ENCODE results near the gene VAC14.
A peak's percentile ranks its signal among the peaks of the same experiment; 100 is the strongest.

Gene VAC14

GRCh38 chr16:70737377-70738082 is 63.4 kb downstream of the VAC14 start:
- Histone ChIP-seq H3K27me3 (ENCODE audit: control insufficient read depth, insufficient read depth, low read length, poor library complexity, severe bottlenecking) (no peaks in the 10 kb centered on the region), H3K27ac (ENCODE audit: insufficient read depth, low read depth, low read length, poor library complexity, severe bottlenecking) (peak overlapping the region; percentile 11), H3K9me3 (ENCODE audit: control insufficient read depth, low read length) (no peaks in the 10 kb centered on the region), H3K36me3 (ENCODE audit: control insufficient read depth, insufficient read depth, low read length) (no peaks in the 10 kb centered on the region), H3K4me3 (ENCODE audit: insufficient read depth, low read depth, low read length) (no peak overlapping the region), H3K4me1 (ENCODE audit: control insufficient read depth, insufficient read depth, low read length) (peaks cover 37% of the 10 kb centered on the region)
- 90 to 91% methylated on average over 21 of the region's 21 CpGs for WGBS, 2 experiments

GRCh38 chr16:70736465-70737376 is 64.2 kb downstream of the VAC14 start:
- Histone ChIP-seq H3K9me3 (ENCODE audit: control insufficient read depth, low read length) (no peaks in the 10 kb centered on the region), H3K27ac (ENCODE audit: insufficient read depth, low read depth, low read length, poor library complexity, severe bottlenecking) (peak overlapping the region; percentile 11), H3K36me3 (ENCODE audit: control insufficient read depth, insufficient read depth, low read length) (no peaks in the 10 kb centered on the region), H3K27me3 (ENCODE audit: control insufficient read depth, insufficient read depth, low read length, poor library complexity, severe bottlenecking) (no peaks in the 10 kb centered on the region), H3K4me3 (ENCODE audit: insufficient read depth, low read depth, low read length) (no peak overlapping the region), H3K4me1 (ENCODE audit: control insufficient read depth, insufficient read depth, low read length) (peaks cover 37% of the 10 kb centered on the region)
- WGBS, 2 experiments: 76 to 78% methylated on average over 18 of the region's 18 CpGs

- H3K4me3 ChIP-seq (ENCODE audit: insufficient read depth, low read depth, low read length): no peak overlapping the region
- H3K4me1 ChIP-seq (ENCODE audit: control insufficient read depth, insufficient read depth, low read length): peaks cover 40% of the 10 kb centered on the region
- WGBS, 2 experiments: 84 to 85% methylated on average over 13 of the region's 13 CpGs
- peak overlapping the region; percentile 66 for H3K27ac ChIP-seq (ENCODE audit: insufficient read depth, low read depth, low read length, poor library complexity, severe bottlenecking)
- no peaks in the 10 kb centered on the region for H3K9me3 ChIP-seq (ENCODE audit: control insufficient read depth, low read length)
- no peaks in the 10 kb centered on the region for H3K27me3 ChIP-seq (ENCODE audit: control insufficient read depth, insufficient read depth, low read length, poor library complexity, severe bottlenecking)
- no peaks in the 10 kb centered on the region for H3K36me3 ChIP-seq (ENCODE audit: control insufficient read depth, insufficient read depth, low read length)
Observed at GRCh38 chr16:70735141-70735979, 65.6 kb downstream of the VAC14 start.

- Histone ChIP-seq H3K4me3 (ENCODE audit: insufficient read depth, low read depth, low read length) (no peak overlapping the region), H3K36me3 (ENCODE audit: control insufficient read depth, insufficient read depth, low read length) (no peaks in the 10 kb centered on the region), H3K4me1 (ENCODE audit: control insufficient read depth, insufficient read depth, low read length) (peaks cover 44% of the 10 kb centered on the region), H3K9me3 (ENCODE audit: control insufficient read depth, low read length) (no peaks in the 10 kb centered on the region), H3K27ac (ENCODE audit: insufficient read depth, low read depth, low read length, poor library complexity, severe bottlenecking) (no peak overlapping the region), H3K27me3 (ENCODE audit: control insufficient read depth, insufficient read depth, low read length, poor library complexity, severe bottlenecking) (no peaks in the 10 kb centered on the region)
- 95% methylated on average over 4 of the region's 4 CpGs for WGBS, 2 experiments
Observed at GRCh38 chr16:70734522-70735095, 66.3 kb downstream of the VAC14 start.

GRCh38 chr16:70730944-70731343 is 70.0 kb downstream of the VAC14 start:
- H3K9me3 ChIP-seq (ENCODE audit: control insufficient read depth, low read length): no peaks in the 10 kb centered on the region
- no peak overlapping the region for H3K27ac ChIP-seq (ENCODE audit: insufficient read depth, low read depth, low read length, poor library complexity, severe bottlenecking)
- 94% methylated on average over 3 of the region's 3 CpGs for WGBS, 2 experiments
- H3K4me3 ChIP-seq (ENCODE audit: insufficient read depth, low read depth, low read length): no peak overlapping the region
- H3K4me1 ChIP-seq (ENCODE audit: control insufficient read depth, insufficient read depth, low read length): peaks cover 32% of the 10 kb centered on the region
- no peaks in the 10 kb centered on the region for H3K36me3 ChIP-seq (ENCODE audit: control insufficient read depth, insufficient read depth, low read length)
- no peaks in the 10 kb centered on the region for H3K27me3 ChIP-seq (ENCODE audit: control insufficient read depth, insufficient read depth, low read length, poor library complexity, severe bottlenecking)

GRCh38 chr16:70730031-70730430 is 70.9 kb downstream of the VAC14 start:
- WGBS, 2 experiments: 55 to 58% methylated on average over 7 of the region's 7 CpGs
- H3K27me3 ChIP-seq (ENCODE audit: control insufficient read depth, insufficient read depth, low read length, poor library complexity, severe bottlenecking): no peaks in the 10 kb centered on the region
- H3K36me3 ChIP-seq (ENCODE audit: control insufficient read depth, insufficient read depth, low read length): no peaks in the 10 kb centered on the region
- H3K4me3 ChIP-seq (ENCODE audit: insufficient read depth, low read depth, low read length): no peak overlapping the region
- H3K27ac ChIP-seq (ENCODE audit: insufficient read depth, low read depth, low read length, poor library complexity, severe bottlenecking): peak overlapping the region; percentile 47
- H3K4me1 ChIP-seq (ENCODE audit: control insufficient read depth, insufficient read depth, low read length): peaks cover 32% of the 10 kb centered on the region
- H3K9me3 ChIP-seq (ENCODE audit: control insufficient read depth, low read length): no peaks in the 10 kb centered on the region

GRCh38 chr16:70729292-70729691 is 71.7 kb downstream of the VAC14 start:
- no peaks in the 10 kb centered on the region for H3K36me3 ChIP-seq (ENCODE audit: control insufficient read depth, insufficient read depth, low read length)
- 94 to 96% methylated on average over 8 of the region's 8 CpGs for WGBS, 2 experiments
- H3K4me1 ChIP-seq (ENCODE audit: control insufficient read depth, insufficient read depth, low read length): peaks cover 33% of the 10 kb centered on the region
- no peak overlapping the region for H3K27ac ChIP-seq (ENCODE audit: insufficient read depth, low read depth, low read length, poor library complexity, severe bottlenecking)
- no peak overlapping the region for H3K4me3 ChIP-seq (ENCODE audit: insufficient read depth, low read depth, low read length)
- no peaks in the 10 kb centered on the region for H3K27me3 ChIP-seq (ENCODE audit: control insufficient read depth, insufficient read depth, low read length, poor library complexity, severe bottlenecking)
- no peaks in the 10 kb centered on the region for H3K9me3 ChIP-seq (ENCODE audit: control insufficient read depth, low read length)

- H3K4me1 ChIP-seq (ENCODE audit: control insufficient read depth, insufficient read depth, low read length): peaks cover 33% of the 10 kb centered on the region
- no peak overlapping the region for H3K4me3 ChIP-seq (ENCODE audit: insufficient read depth, low read depth, low read length)
- H3K9me3 ChIP-seq (ENCODE audit: control insufficient read depth, low read length): no peaks in the 10 kb centered on the region
- WGBS, 2 experiments: 96% methylated on average over 9 of the region's 9 CpGs
- no peaks in the 10 kb centered on the region for H3K27me3 ChIP-seq (ENCODE audit: control insufficient read depth, insufficient read depth, low read length, poor library complexity, severe bottlenecking)
- no peak overlapping the region for H3K27ac ChIP-seq (ENCODE audit: insufficient read depth, low read depth, low read length, poor library complexity, severe bottlenecking)
- no peaks in the 10 kb centered on the region for H3K36me3 ChIP-seq (ENCODE audit: control insufficient read depth, insufficient read depth, low read length)
Observed at GRCh38 chr16:70728150-70728549, 72.8 kb downstream of the VAC14 start.

GRCh38 chr16:70726892-70727361 is 74.0 kb downstream of the VAC14 start:
- H3K9me3 ChIP-seq (ENCODE audit: control insufficient read depth, low read length): no peaks in the 10 kb centered on the region
- H3K36me3 ChIP-seq (ENCODE audit: control insufficient read depth, insufficient read depth, low read length): no peaks in the 10 kb centered on the region
- 94 to 96% methylated on average over 8 to 9 of the region's 9 CpGs for WGBS, 2 experiments
- peaks cover 33% of the 10 kb centered on the region for H3K4me1 ChIP-seq (ENCODE audit: control insufficient read depth, insufficient read depth, low read length)
- H3K27ac ChIP-seq (ENCODE audit: insufficient read depth, low read depth, low read length, poor library complexity, severe bottlenecking): no peak overlapping the region
- no peaks in the 10 kb centered on the region for H3K27me3 ChIP-seq (ENCODE audit: control insufficient read depth, insufficient read depth, low read length, poor library complexity, severe bottlenecking)
- no peak overlapping the region for H3K4me3 ChIP-seq (ENCODE audit: insufficient read depth, low read depth, low read length)

All from ectodermal cell (in vitro differentiated cells).